ENCODE measurements around the gene FKBP6.
"Not testable (repeated sequence)": the region's sequence is repeated elsewhere in the genome, so short reads cannot be mapped to it uniquely, and the experiment has no call there.

The FKBP6 gene

GRCh38 chr7:73358590-73359275 is 30.8 kb downstream of the FKBP6 start:
- DNase-seq, result no peak

GRCh38 chr7:73359306-73359705 is 31.3 kb downstream of the FKBP6 start:
- no peak for DNase-seq

GRCh38 chr7:73359746-73360375 is 31.9 kb downstream of the FKBP6 start:
- DNase-seq, result no peak

- not testable (repeated sequence) for DNase-seq
These were observed 32.6 kb downstream of the FKBP6 start for GRCh38 chr7:73360590-73360989.

- no peak for DNase-seq
These were observed 35.5 kb downstream of the FKBP6 start for GRCh38 chr7:73363225-73364005.

- DNase-seq, result no peak
These were observed 36.2 kb downstream of the FKBP6 start for GRCh38 chr7:73364006-73364728.

GRCh38 chr7:73366127-73366526 is 38.2 kb downstream of the FKBP6 start:
- no peak for DNase-seq

GRCh38 chr7:73366990-73367389 is 39.0 kb downstream of the FKBP6 start:
- DNase-seq, result no peak

GRCh38 chr7:73369009-73369408 is 41.0 kb downstream of the FKBP6 start:
- DNase-seq, result no peak

- DNase-seq, result no peak
These were observed 41.7 kb downstream of the FKBP6 start for GRCh38 chr7:73369622-73370021.

GRCh38 chr7:73373741-73374140 is 45.8 kb downstream of the FKBP6 start:
- no peak for DNase-seq

- not testable (repeated sequence) for DNase-seq
These were observed 48.3 kb downstream of the FKBP6 start for GRCh38 chr7:73376262-73376661.

- no peak for DNase-seq
These were observed 48.9 kb downstream of the FKBP6 start for GRCh38 chr7:73376671-73377412.

GRCh38 chr7:73377413-73378200 is 49.6 kb downstream of the FKBP6 start:
- not testable (repeated sequence) for DNase-seq

GRCh38 chr7:73382934-73383503 is 55.1 kb downstream of the FKBP6 start:
- DNase-seq, result no peak

- no peak for DNase-seq
These were observed 59.4 kb downstream of the FKBP6 start for GRCh38 chr7:73387221-73387828.

- DNase-seq, result no peak
These were observed 60.0 kb downstream of the FKBP6 start for GRCh38 chr7:73387908-73388414.

GRCh38 chr7:73391396-73391795 is 63.4 kb downstream of the FKBP6 start:
- DNase-seq, result no peak

GRCh38 chr7:73394422-73394821 is 66.5 kb downstream of the FKBP6 start:
- no peak for DNase-seq

Data from NCI-H2171 (cell line).